Fibroblast of mammary gland (primary cell): ENCODE results near the gene CERCAM.

ENCODE experiments used
- DNase-seq: peaks from one replicate; pipeline ENCODE4 v3.0.0-alpha.2; 2010; ENCODE audit warnings: low read depth
- H3K4me3 ChIP-seq: 2 replicates; pipeline ENCODE4 v1.5.1; 2011; ENCODE audit warnings: low read depth, mild to moderate bottlenecking, low read length, moderate library complexity; ENCODE audit not compliant: control insufficient read depth
- CTCF ChIP-seq: conservative IDR thresholded peaks from 2 replicates; pipeline ENCODE4 v1.5.1; 2011; ENCODE audit warnings: low read depth, low read length, inconsistent platforms; ENCODE audit not compliant: control insufficient read depth, insufficient read depth

CERCAM gene

DNA sequence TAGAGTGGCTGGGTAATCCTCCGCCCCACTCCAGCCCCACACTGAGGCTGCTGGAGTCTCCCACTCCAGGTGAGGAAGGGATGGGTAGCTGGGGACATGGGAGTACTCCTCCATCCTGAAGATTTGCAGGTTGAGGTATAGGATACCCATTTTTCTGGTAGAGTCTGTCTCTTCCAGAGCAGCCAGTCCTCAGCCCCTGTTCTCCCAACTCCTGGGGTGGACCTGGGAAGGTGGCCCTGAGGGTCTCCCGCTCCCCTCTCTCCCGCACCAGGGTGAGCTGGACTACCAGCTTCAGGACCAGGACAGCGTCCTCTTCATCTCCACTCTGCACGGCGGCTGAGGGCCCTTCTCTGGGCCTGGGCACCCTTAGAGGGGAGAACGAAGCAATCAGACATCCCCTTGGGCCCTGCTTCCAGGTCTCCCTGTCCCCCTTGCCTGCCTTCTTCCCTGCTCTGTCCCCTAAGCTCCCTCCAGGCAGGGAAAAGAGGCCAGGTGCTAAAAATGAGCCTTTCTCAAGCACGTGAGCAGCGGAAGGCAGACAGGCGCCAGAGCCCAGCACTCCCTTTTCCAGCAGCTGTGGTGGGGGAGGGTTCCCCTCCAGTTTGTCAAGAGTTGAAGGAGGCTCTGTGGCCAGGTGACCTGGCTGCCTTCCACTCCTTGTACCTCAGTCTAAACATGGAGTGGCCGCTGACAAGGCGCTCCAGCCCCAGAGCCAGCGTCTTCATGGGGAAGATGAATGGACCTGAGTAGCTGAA, 31.1 kb upstream of the CERCAM start:
- no peak for TF ChIP-seq CTCF
- no peak for DNase-seq
- H3K4me3 ChIP-seq: no peak overlapping the region

- no peak for DNase-seq
- H3K4me3 ChIP-seq: no peak overlapping the region
- TF ChIP-seq CTCF: no peak
Measured at GRCh38 chr9:128390150-128390812, 30.4 kb upstream of the CERCAM start.

- H3K4me3 ChIP-seq: no peak overlapping the region
- TF ChIP-seq CTCF: no peak
- DNase-seq: no peak
Measured at GRCh38 chr9:128390813-128391711, 29.6 kb upstream of the CERCAM start.

DNA sequence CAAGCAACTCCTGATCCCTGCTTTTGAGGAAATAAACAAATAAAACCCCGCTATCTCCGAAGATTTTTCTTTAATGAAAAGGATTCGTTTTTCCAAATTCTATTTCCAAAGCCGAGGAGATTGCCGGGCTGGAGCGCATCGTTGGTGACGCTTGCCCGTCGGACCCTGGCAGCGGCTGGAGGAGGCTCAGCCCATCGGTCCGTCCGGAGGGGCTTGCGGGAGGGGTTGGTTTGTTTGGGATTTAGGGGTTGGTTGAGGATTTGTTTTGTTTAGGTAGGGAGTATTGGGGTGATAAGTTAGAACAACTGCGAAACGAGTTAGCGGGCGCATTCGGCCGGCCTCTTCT, 28.7 kb upstream of the CERCAM start:
- no peak overlapping the region for H3K4me3 ChIP-seq
- no peak for TF ChIP-seq CTCF
- no peak for DNase-seq

- no peak overlapping the region for H3K4me3 ChIP-seq
- no peak for TF ChIP-seq CTCF
- DNase-seq: no peak
Measured at GRCh38 chr9:128392302-128393144, 28.1 kb upstream of the CERCAM start.
